CD14-positive monocyte (primary cell): ENCODE results near the gene E2F2. TPM values are rescaled to one million over a fixed set of nuclear protein-coding genes. Genes with fewer than 3 reads are reported as not detected.

Experiments used
- DNase-seq, 3 donors: peaks; one replicate each; pipeline ENCODE4 v3.0.0-alpha.2; 2011 to 2022
- H2AFZ ChIP-seq: 2 replicates; pipeline ENCODE4 v1.6.0; 2012; ENCODE audit warnings: mild to moderate bottlenecking, low read depth, low read length, inconsistent platforms; ENCODE audit not compliant: insufficient read depth, poor library complexity, severe bottlenecking
- H3K27ac ChIP-seq, 2 donors: 1 replicate in 1 of 2; 2 replicates in 1 of 2; pipeline ENCODE4 v1.5.1; 2012 to 2013; ENCODE audit warnings: low read length in 2 of 2, control low read depth in 1 of 2, inconsistent platforms in 1 of 2, low read depth in 1 of 2, mild to moderate bottlenecking in 1 of 2
- H3K27me3 ChIP-seq, 2 donors: one replicate each; pipeline versions ENCODE4 v1.6.0 to v1.6.1; 2011 to 2013; ENCODE audit warnings: low read length in 2 of 2; ENCODE audit not compliant: control insufficient read depth in 2 of 2, insufficient read depth in 2 of 2
- H3K36me3 ChIP-seq, 2 donors: replicated peaks in 1 of 2; 1 replicate in 1 of 2; 2 replicates in 1 of 2; pipeline versions ENCODE4 v1.5.1 to v1.6.1; 2012 to 2013; ENCODE audit warnings: low read length in 2 of 2, control low read depth in 1 of 2, inconsistent platforms in 1 of 2, mild to moderate bottlenecking in 1 of 2; ENCODE audit not compliant: insufficient read depth in 2 of 2, control insufficient read depth in 1 of 2
- H3K4me1 ChIP-seq, 2 donors: 1 replicate in 1 of 2; 2 replicates in 1 of 2; pipeline versions ENCODE4 v1.5.1 to v1.6.1; 2012 to 2013; ENCODE audit warnings: low read length in 2 of 2, control low read depth in 1 of 2, inconsistent platforms in 1 of 2, mild to moderate bottlenecking in 1 of 2, moderate library complexity in 1 of 2; ENCODE audit not compliant: insufficient read depth in 2 of 2, control insufficient read depth in 1 of 2
- H3K4me2 ChIP-seq: replicated peaks from 2 replicates; pipeline ENCODE3; 2012; ENCODE audit warnings: low read length, moderate library complexity, mild to moderate bottlenecking; ENCODE audit not compliant: poor library complexity, severe bottlenecking; ENCODE audit errors: extremely low read depth
- H3K4me3 ChIP-seq, 3 experiments: fragments of 200-600 bp in 1 of 3; sonication (generic) in 1 of 3; replicated peaks in 1 of 3; 1 replicate in 2 of 3; 2 replicates in 1 of 3; pipeline ENCODE4 v1.5.1; 2011 to 2013; ENCODE audit warnings: low read length in 3 of 3, mild to moderate bottlenecking in 3 of 3, control low read depth in 2 of 3, low read depth in 2 of 3, inconsistent platforms in 1 of 3, moderate library complexity in 1 of 3
- H3K79me2 ChIP-seq: 2 replicates; pipeline ENCODE4 v1.6.0; 2012; ENCODE audit warnings: mild to moderate bottlenecking, control low read depth, inconsistent platforms, low read length, moderate library complexity; ENCODE audit not compliant: insufficient read depth
- H3K9ac ChIP-seq: 2 replicates; pipeline ENCODE4 v1.6.0; 2017; ENCODE audit warnings: low read length, mild to moderate bottlenecking; ENCODE audit not compliant: insufficient read depth, poor library complexity, severe bottlenecking
- H3K9me3 ChIP-seq, 2 donors: replicated peaks in 1 of 2; 1 replicate in 1 of 2; 2 replicates in 1 of 2; pipeline versions ENCODE4 v1.5.1 to v1.6.1; 2012 to 2013; ENCODE audit warnings: low read length in 2 of 2, control low read depth in 1 of 2; ENCODE audit not compliant: control insufficient read depth in 1 of 2, insufficient read depth in 1 of 2
- H4K20me1 ChIP-seq: 2 replicates; pipeline ENCODE4 v1.6.0; 2012; ENCODE audit warnings: mild to moderate bottlenecking, low read length, control low read depth, moderate library complexity; ENCODE audit not compliant: insufficient read depth
- H3K27ac Mint-ChIP-seq, 7 donors: one replicate each; pipeline ENCODE4 v1.8.0; 2020; ENCODE audit warnings: mild to moderate bottlenecking in 7 of 7, mixed read lengths in 7 of 7, moderate library complexity in 6 of 7, inconsistent platforms in 2 of 7
- H3K27me3 Mint-ChIP-seq, 3 donors: one replicate each; pipeline ENCODE4 v1.8.0; 2021 to 2022; ENCODE audit warnings: low read depth in 3 of 3, mild to moderate bottlenecking in 3 of 3, mixed read lengths in 3 of 3, moderate library complexity in 3 of 3, inconsistent platforms in 1 of 3
- H3K36me3 Mint-ChIP-seq, 2 donors: one replicate each; pipeline ENCODE4 v1.8.0; 2020; ENCODE audit warnings: mixed read lengths in 2 of 2, inconsistent platforms in 1 of 2, mild to moderate bottlenecking in 1 of 2
- H3K4me1 Mint-ChIP-seq: one replicate; pipeline ENCODE4 v1.8.0; 2020; ENCODE audit warnings: mild to moderate bottlenecking, mixed read lengths
- H3K4me3 Mint-ChIP-seq, 2 donors: one replicate each; pipeline ENCODE4 v1.8.0; 2020; ENCODE audit warnings: mild to moderate bottlenecking in 2 of 2, mixed read lengths in 2 of 2, moderate library complexity in 1 of 2
- H3K9me3 Mint-ChIP-seq, 7 donors: one replicate each; pipeline ENCODE4 v1.8.0; 2020 to 2022; ENCODE audit warnings: mixed read lengths in 7 of 7, mild to moderate bottlenecking in 6 of 7, moderate library complexity in 6 of 7, inconsistent platforms in 2 of 7
- CTCF ChIP-seq: fragments of 200-600 bp; IDR thresholded peaks from one replicate; pipeline ENCODE4 v1.8.0; 2022; ENCODE audit warnings: antibody characterized with exemption, mild to moderate bottlenecking
- WGBS: methylation state at CpG from one replicate; pipeline ENCODE4 v1.1.5; 2013; ENCODE audit warnings: missing lambda C conversion rate; ENCODE audit not compliant: insufficient coverage; 5-methylcytosine and 5-hydroxymethylcytosine counted together
- intact Hi-C, 2 donors: fragments of 100-400 bp; cut with micrococcal nuclease; formaldehyde crosslinking; loops; one replicate each; pipeline versions ENCODE4 v1.15.0 to v1.15.1; 2023
- polyA plus RNA-seq, 3 donors: library from polyadenylated mRNA; depleted of rRNA in 1 of 3; unstranded in 2 of 3; stranded (reverse) in 1 of 3; fragments of 300-500 nt in 2 of 3; fragments of >200 nt in 1 of 3; fragmentation: Illumina TruSeq in 2 of 3; gene quantifications; 1 replicate in 2 of 3; 2 replicates in 1 of 3; pipeline ENCODE4 v1.2.3, GENCODE V29; 2012 to 2021

Gene E2F2
- polyA plus RNA-seq, 3 donors, result 0.24 to 4.7 (median 1.8) TPM

- peaks cover 0 to 9% of the 10 kb centered on the region in 2 donors for H3K36me3 Mint-ChIP-seq
- H3K9me3 Mint-ChIP-seq, result peaks cover 2 to 22% (median 16%) of the 10 kb centered on the region in 7 donors
- peaks cover 69 to 87% (median 86%) of the 10 kb centered on the region in 3 donors for H3K27me3 Mint-ChIP-seq
- Histone ChIP-seq H3K9ac (no peak overlapping the region), H3K4me2 (no peak overlapping the region), H3K79me2 (no peaks in the 10 kb centered on the region), H3K36me3 (no peaks in the 10 kb centered on the region), H3K4me3 (no peak overlapping the region), H2AFZ (no peak overlapping the region), H3K4me1 (peaks cover 49 to 58% of the 10 kb centered on the region in 2 donors), H3K27ac (no peak overlapping the region), H4K20me1 (no peaks in the 10 kb centered on the region), H3K27me3 (peaks cover 40 to 61% of the 10 kb centered on the region in 2 donors), H3K9me3 (peaks cover 0 to 7% of the 10 kb centered on the region in 2 donors)
- 100% methylated on average over 3 of the region's 3 CpGs for WGBS
- peak overlapping the region in 2 of 7 donors; percentile 67 to 68 for H3K27ac Mint-ChIP-seq
- TF ChIP-seq CTCF, result no peak
- DNase-seq, result no peak
- peak overlapping the region in 1 of 2 donors; percentile 86 for H3K4me3 Mint-ChIP-seq
- peaks cover 60% of the 10 kb centered on the region for H3K4me1 Mint-ChIP-seq
- intact Hi-C loops, result no loop called here
Observed at GRCh38 chr1:23563755-23564374, 32.8 kb upstream of the E2F2 start.

- H3K27ac Mint-ChIP-seq, result peak overlapping the region in 1 of 7 donors; percentile 69
- Histone ChIP-seq H3K9me3 (peaks cover 0 to 5% of the 10 kb centered on the region in 2 donors), H3K9ac (no peak overlapping the region), H3K4me1 (peaks cover 55 to 62% of the 10 kb centered on the region in 2 donors), H3K27me3 (peaks cover 40 to 63% of the 10 kb centered on the region in 2 donors), H4K20me1 (no peaks in the 10 kb centered on the region), H3K27ac (no peak overlapping the region), H3K79me2 (no peaks in the 10 kb centered on the region), H3K4me2 (no peak overlapping the region), H3K36me3 (no peaks in the 10 kb centered on the region), H3K4me3 (no peak overlapping the region), H2AFZ (no peak overlapping the region)
- peaks cover 2 to 23% (median 12%) of the 10 kb centered on the region in 7 donors for H3K9me3 Mint-ChIP-seq
- H3K4me1 Mint-ChIP-seq, result peaks cover 64% of the 10 kb centered on the region
- TF ChIP-seq CTCF, result no peak
- WGBS, result no CpG with 5 or more reads among the region's 9 CpGs
- intact Hi-C loops, result no loop called here
- no peak for DNase-seq
- H3K4me3 Mint-ChIP-seq, result peak overlapping the region in 1 of 2 donors; percentile 86
- peaks cover 72 to 88% (median 87%) of the 10 kb centered on the region in 3 donors for H3K27me3 Mint-ChIP-seq
- H3K36me3 Mint-ChIP-seq, result peaks cover 0 to 5% of the 10 kb centered on the region in 2 donors
Observed at GRCh38 chr1:23563003-23563402, 32.0 kb upstream of the E2F2 start.
